Measurements from ENCODE around the gene RBP3. TPM values are rescaled to one million over a fixed set of nuclear protein-coding genes. Genes with fewer than 3 reads are reported as not detected.

Gene RBP3
- total RNA-seq, 1 experiment from 2014 or later: not detected

GRCh38 chr10:47353351-47353750, 5.2 kb downstream of the RBP3 start:
- no peaks in the 10 kb centered on the region for H3K9me2 ChIP-seq (replicated peaks; ENCODE audit: insufficient read depth, low read length)
- H3K9ac ChIP-seq (ENCODE audit: low read length): no peak overlapping the region
- no peak overlapping the region for H3K4me3 ChIP-seq (ENCODE audit: low read length)
- no peaks in the 10 kb centered on the region for H3K27me3 ChIP-seq (ENCODE audit: low read length)
- H3K36me3 ChIP-seq (ENCODE audit: insufficient read depth, low read length): no peaks in the 10 kb centered on the region
- H3K4me2 ChIP-seq (ENCODE audit: low read depth, low read length, poor library complexity, severe bottlenecking): no peak overlapping the region
- no peaks in the 10 kb centered on the region for H3K79me2 ChIP-seq (ENCODE audit: low read length)
- no peaks in the 10 kb centered on the region for H3K9me3 ChIP-seq (ENCODE audit: low read length)
- no peak for DNase-seq
- no peak overlapping the region for H2AFZ ChIP-seq (ENCODE audit: low read length)
- H3K4me1 ChIP-seq (ENCODE audit: low read length): peaks cover 11% of the 10 kb centered on the region
- H3K27ac ChIP-seq (ENCODE audit: low read length): no peak overlapping the region
- H4K20me1 ChIP-seq (ENCODE audit: insufficient read depth, low read depth, low read length): no peaks in the 10 kb centered on the region

- DNase-seq: no peak
- Histone ChIP-seq H4K20me1 (ENCODE audit: insufficient read depth, low read depth, low read length) (no peaks in the 10 kb centered on the region), H3K9me3 (ENCODE audit: low read length) (no peaks in the 10 kb centered on the region), H3K79me2 (ENCODE audit: low read length) (no peaks in the 10 kb centered on the region), H3K4me2 (ENCODE audit: low read depth, low read length, poor library complexity, severe bottlenecking) (no peak overlapping the region), H3K4me3 (ENCODE audit: low read length) (no peak overlapping the region), H3K9ac (ENCODE audit: low read length) (no peak overlapping the region), H2AFZ (ENCODE audit: low read length) (no peak overlapping the region), H3K27ac (ENCODE audit: low read length) (no peak overlapping the region), H3K4me1 (ENCODE audit: low read length) (peaks cover 11% of the 10 kb centered on the region), H3K27me3 (ENCODE audit: low read length) (no peaks in the 10 kb centered on the region), H3K36me3 (ENCODE audit: insufficient read depth, low read length) (no peaks in the 10 kb centered on the region), H3K9me2 (replicated peaks; ENCODE audit: insufficient read depth, low read length) (no peaks in the 10 kb centered on the region)
These were observed 6.0 kb downstream of the RBP3 start for GRCh38 chr10:47354165-47354564.

GRCh38 chr10:47354900-47355299, 6.7 kb downstream of the RBP3 start:
- no peak overlapping the region for H3K9ac ChIP-seq (ENCODE audit: low read length)
- no peaks in the 10 kb centered on the region for H3K79me2 ChIP-seq (ENCODE audit: low read length)
- H3K9me3 ChIP-seq (ENCODE audit: low read length): no peaks in the 10 kb centered on the region
- H3K36me3 ChIP-seq (ENCODE audit: insufficient read depth, low read length): no peaks in the 10 kb centered on the region
- H3K4me1 ChIP-seq (ENCODE audit: low read length): peaks cover 11% of the 10 kb centered on the region
- no peaks in the 10 kb centered on the region for H3K27me3 ChIP-seq (ENCODE audit: low read length)
- H2AFZ ChIP-seq (ENCODE audit: low read length): no peak overlapping the region
- H3K9me2 ChIP-seq (replicated peaks; ENCODE audit: insufficient read depth, low read length): no peaks in the 10 kb centered on the region
- no peak for DNase-seq
- H3K4me2 ChIP-seq (ENCODE audit: low read depth, low read length, poor library complexity, severe bottlenecking): no peak overlapping the region
- no peaks in the 10 kb centered on the region for H4K20me1 ChIP-seq (ENCODE audit: insufficient read depth, low read depth, low read length)
- H3K4me3 ChIP-seq (ENCODE audit: low read length): no peak overlapping the region
- H3K27ac ChIP-seq (ENCODE audit: low read length): no peak overlapping the region

DNA sequence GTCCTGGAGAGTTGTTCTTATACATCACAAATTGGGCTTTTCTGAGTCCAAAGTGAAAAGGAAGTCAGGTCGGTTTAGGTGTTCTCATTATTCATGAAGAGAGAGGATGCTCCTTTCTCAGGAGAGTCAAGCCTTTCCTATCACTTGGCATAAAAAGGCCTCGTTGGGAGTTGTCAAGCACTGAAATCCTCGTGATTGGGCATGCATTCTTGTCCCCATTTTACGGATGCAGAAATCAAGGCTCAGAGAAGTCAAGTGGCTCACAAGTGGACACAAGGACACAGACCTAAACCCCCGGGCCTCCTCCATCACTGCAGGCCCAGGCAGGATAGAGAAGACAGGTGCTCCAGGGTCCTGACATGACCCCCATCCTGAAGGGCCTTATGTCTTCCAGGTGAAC, 8.5 kb downstream of the RBP3 start:
- Histone ChIP-seq H3K9me3 (ENCODE audit: low read length) (no peaks in the 10 kb centered on the region), H3K9ac (ENCODE audit: low read length) (no peak overlapping the region), H2AFZ (ENCODE audit: low read length) (no peak overlapping the region), H3K27me3 (ENCODE audit: low read length) (no peaks in the 10 kb centered on the region), H3K36me3 (ENCODE audit: insufficient read depth, low read length) (no peaks in the 10 kb centered on the region), H3K27ac (ENCODE audit: low read length) (no peak overlapping the region), H4K20me1 (ENCODE audit: insufficient read depth, low read depth, low read length) (no peaks in the 10 kb centered on the region), H3K79me2 (ENCODE audit: low read length) (no peaks in the 10 kb centered on the region), H3K4me1 (ENCODE audit: low read length) (peaks cover 11% of the 10 kb centered on the region), H3K4me3 (ENCODE audit: low read length) (no peak overlapping the region), H3K9me2 (replicated peaks; ENCODE audit: insufficient read depth, low read length) (no peaks in the 10 kb centered on the region), H3K4me2 (ENCODE audit: low read depth, low read length, poor library complexity, severe bottlenecking) (peak overlapping the region; percentile 7)
- no peak for DNase-seq

DNA sequence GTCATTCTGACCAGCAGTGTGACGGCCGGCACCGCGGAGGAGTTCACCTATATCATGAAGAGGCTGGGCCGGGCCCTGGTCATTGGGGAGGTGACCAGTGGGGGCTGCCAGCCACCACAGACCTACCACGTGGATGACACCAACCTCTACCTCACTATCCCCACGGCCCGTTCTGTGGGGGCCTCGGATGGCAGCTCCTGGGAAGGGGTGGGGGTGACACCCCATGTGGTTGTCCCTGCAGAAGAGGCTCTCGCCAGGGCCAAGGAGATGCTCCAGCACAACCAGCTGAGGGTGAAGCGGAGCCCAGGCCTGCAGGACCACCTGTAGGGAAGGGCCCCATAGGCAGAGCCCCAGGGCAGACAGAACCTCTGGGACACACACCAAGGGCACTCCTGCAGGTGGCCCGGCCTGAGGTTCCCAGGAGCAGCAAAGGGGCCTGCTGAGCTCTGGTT, 9.0 kb downstream of the RBP3 start:
- Histone ChIP-seq H3K4me3 (ENCODE audit: low read length) (no peak overlapping the region), H3K9me3 (ENCODE audit: low read length) (no peaks in the 10 kb centered on the region), H3K9me2 (replicated peaks; ENCODE audit: insufficient read depth, low read length) (no peaks in the 10 kb centered on the region), H3K27me3 (ENCODE audit: low read length) (no peaks in the 10 kb centered on the region), H3K4me1 (ENCODE audit: low read length) (peaks cover 11% of the 10 kb centered on the region), H3K79me2 (ENCODE audit: low read length) (no peaks in the 10 kb centered on the region), H3K27ac (ENCODE audit: low read length) (no peak overlapping the region), H2AFZ (ENCODE audit: low read length) (no peak overlapping the region), H3K36me3 (ENCODE audit: insufficient read depth, low read length) (no peaks in the 10 kb centered on the region), H3K9ac (ENCODE audit: low read length) (no peak overlapping the region), H4K20me1 (ENCODE audit: insufficient read depth, low read depth, low read length) (no peaks in the 10 kb centered on the region), H3K4me2 (ENCODE audit: low read depth, low read length, poor library complexity, severe bottlenecking) (no peak overlapping the region)
- no peak for DNase-seq

DNA sequence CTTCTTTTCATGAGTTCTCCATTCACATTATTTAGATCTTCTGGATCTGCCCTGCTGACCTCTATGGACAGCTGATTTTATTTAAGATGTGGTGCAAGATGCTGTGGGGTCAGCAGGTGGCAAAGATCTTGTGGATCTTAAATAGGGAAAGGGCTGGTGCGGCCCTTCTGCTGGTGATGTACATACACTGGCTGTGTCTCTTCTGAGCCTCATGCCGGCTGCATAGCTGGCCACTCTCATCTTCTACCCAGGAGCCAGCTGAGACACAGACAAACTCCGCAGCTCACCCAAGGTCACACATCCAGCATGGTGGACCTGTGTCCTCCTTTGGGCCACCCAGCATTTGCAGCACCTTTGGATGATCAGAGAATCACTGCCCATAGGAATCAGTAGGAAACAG, 9.7 kb downstream of the RBP3 start:
- H2AFZ ChIP-seq (ENCODE audit: low read length): no peak overlapping the region
- peaks cover 11% of the 10 kb centered on the region for H3K4me1 ChIP-seq (ENCODE audit: low read length)
- H3K36me3 ChIP-seq (ENCODE audit: insufficient read depth, low read length): no peaks in the 10 kb centered on the region
- DNase-seq: no peak
- H3K4me2 ChIP-seq (ENCODE audit: low read depth, low read length, poor library complexity, severe bottlenecking): no peak overlapping the region
- no peak overlapping the region for H3K9ac ChIP-seq (ENCODE audit: low read length)
- no peaks in the 10 kb centered on the region for H3K27me3 ChIP-seq (ENCODE audit: low read length)
- no peak overlapping the region for H3K27ac ChIP-seq (ENCODE audit: low read length)
- no peaks in the 10 kb centered on the region for H3K79me2 ChIP-seq (ENCODE audit: low read length)
- H3K9me3 ChIP-seq (ENCODE audit: low read length): no peaks in the 10 kb centered on the region
- no peak overlapping the region for H3K4me3 ChIP-seq (ENCODE audit: low read length)
- H3K9me2 ChIP-seq (replicated peaks; ENCODE audit: insufficient read depth, low read length): no peaks in the 10 kb centered on the region
- no peaks in the 10 kb centered on the region for H4K20me1 ChIP-seq (ENCODE audit: insufficient read depth, low read depth, low read length)

- no peaks in the 10 kb centered on the region for H3K79me2 ChIP-seq (ENCODE audit: low read length)
- H3K9me2 ChIP-seq (replicated peaks; ENCODE audit: insufficient read depth, low read length): no peaks in the 10 kb centered on the region
- H4K20me1 ChIP-seq (ENCODE audit: insufficient read depth, low read depth, low read length): no peaks in the 10 kb centered on the region
- H3K9ac ChIP-seq (ENCODE audit: low read length): no peak overlapping the region
- no peak overlapping the region for H3K4me3 ChIP-seq (ENCODE audit: low read length)
- no peak overlapping the region for H3K27ac ChIP-seq (ENCODE audit: low read length)
- no peak overlapping the region for H3K4me2 ChIP-seq (ENCODE audit: low read depth, low read length, poor library complexity, severe bottlenecking)
- H3K36me3 ChIP-seq (ENCODE audit: insufficient read depth, low read length): no peaks in the 10 kb centered on the region
- no peaks in the 10 kb centered on the region for H3K9me3 ChIP-seq (ENCODE audit: low read length)
- H3K27me3 ChIP-seq (ENCODE audit: low read length): no peaks in the 10 kb centered on the region
- no peak overlapping the region for H2AFZ ChIP-seq (ENCODE audit: low read length)
- H3K4me1 ChIP-seq (ENCODE audit: low read length): peaks cover 11% of the 10 kb centered on the region
- no peak for DNase-seq
These were observed 10.3 kb downstream of the RBP3 start for GRCh38 chr10:47358457-47358856.

GRCh38 chr10:47359101-47359500, 10.9 kb downstream of the RBP3 start:
- no peak overlapping the region for H3K4me3 ChIP-seq (ENCODE audit: low read length)
- no peak overlapping the region for H3K27ac ChIP-seq (ENCODE audit: low read length)
- no peaks in the 10 kb centered on the region for H3K27me3 ChIP-seq (ENCODE audit: low read length)
- H3K4me1 ChIP-seq (ENCODE audit: low read length): peaks cover 11% of the 10 kb centered on the region
- no peaks in the 10 kb centered on the region for H4K20me1 ChIP-seq (ENCODE audit: insufficient read depth, low read depth, low read length)
- H3K79me2 ChIP-seq (ENCODE audit: low read length): no peaks in the 10 kb centered on the region
- no peak for DNase-seq
- no peak overlapping the region for H3K9ac ChIP-seq (ENCODE audit: low read length)
- H2AFZ ChIP-seq (ENCODE audit: low read length): no peak overlapping the region
- H3K36me3 ChIP-seq (ENCODE audit: insufficient read depth, low read length): no peaks in the 10 kb centered on the region
- H3K9me3 ChIP-seq (ENCODE audit: low read length): no peaks in the 10 kb centered on the region
- H3K4me2 ChIP-seq (ENCODE audit: low read depth, low read length, poor library complexity, severe bottlenecking): no peak overlapping the region
- no peaks in the 10 kb centered on the region for H3K9me2 ChIP-seq (replicated peaks; ENCODE audit: insufficient read depth, low read length)

Measured in Karpas-422 (cell line).